ENCODE results near the gene ARHGAP15. TPM values are rescaled to one million over a fixed set of nuclear protein-coding genes. Genes with fewer than 3 reads are reported as not detected.

Gene ARHGAP15
- total RNA-seq, 2 donors from 2014 or later = 0.41 to 4.3 TPM

- no peak overlapping the region for H3K27ac ChIP-seq
- intact Hi-C loops (cut with DNase I) = no loop called here
- no peaks in the 10 kb centered on the region for H3K4me1 ChIP-seq (replicated peaks)
- H3K4me3 ChIP-seq = no peak overlapping the region
- no peaks in the 10 kb centered on the region for H3K36me3 ChIP-seq
- WGBS = 61% methylated on average over 5 of the region's 5 CpGs
- no peak for TF ChIP-seq POLR2A (IDR thresholded peaks at IDR 0.05)
- TF ChIP-seq CTCF (IDR thresholded peaks at IDR 0.05) = no peak
- TF ChIP-seq POLR2AphosphoS5 (IDR thresholded peaks at IDR 0.05) = no peak
- no peaks in the 10 kb centered on the region for H3K27me3 ChIP-seq (replicated peaks; ENCODE audit: insufficient read depth)
- no peak for DNase-seq (ENCODE audit: low spot score)
- no peaks in the 10 kb centered on the region for H3K9me3 ChIP-seq
These were observed 161.0 kb downstream of the ARHGAP15 start for GRCh38 chr2:143290221-143290620.

GRCh38 chr2:143294068-143294467 is 164.8 kb downstream of the ARHGAP15 start:
- intact Hi-C loops (cut with DNase I) = no loop called here
- no peaks in the 10 kb centered on the region for H3K27me3 ChIP-seq (replicated peaks; ENCODE audit: insufficient read depth)
- H3K27ac ChIP-seq = no peak overlapping the region
- no peaks in the 10 kb centered on the region for H3K36me3 ChIP-seq
- H3K9me3 ChIP-seq = no peaks in the 10 kb centered on the region
- 72% methylated on average over 1 of the region's 1 CpG for whole genome bisulfite sequencing
- TF ChIP-seq POLR2A (IDR thresholded peaks at IDR 0.05) (no peak), CTCF (IDR thresholded peaks at IDR 0.05) (no peak)
- DNase-seq (ENCODE audit: low spot score) = no peak
- H3K4me1 ChIP-seq (replicated peaks) = no peaks in the 10 kb centered on the region
- H3K4me3 ChIP-seq = no peak overlapping the region

GRCh38 chr2:143296089-143296488 is 166.9 kb downstream of the ARHGAP15 start:
- Histone ChIP-seq H3K27me3 (replicated peaks; ENCODE audit: insufficient read depth) (no peaks in the 10 kb centered on the region), H3K4me1 (replicated peaks) (no peaks in the 10 kb centered on the region), H3K9me3 (no peaks in the 10 kb centered on the region), H3K36me3 (no peaks in the 10 kb centered on the region), H3K27ac (no peak overlapping the region), H3K4me3 (no peak overlapping the region)
- intact Hi-C loops (cut with DNase I) = no loop called here
- TF ChIP-seq POLR2AphosphoS5 (IDR thresholded peaks at IDR 0.05) = no peak
- TF ChIP-seq CTCF (IDR thresholded peaks at IDR 0.05) = no peak
- no peak for TF ChIP-seq POLR2A (IDR thresholded peaks at IDR 0.05)
- no peak for DNase-seq (ENCODE audit: low spot score)
- WGBS = 72% methylated on average over 3 of the region's 3 CpGs

GRCh38 chr2:143297182-143297581 is 168.0 kb downstream of the ARHGAP15 start:
- no peak for TF ChIP-seq CTCF (IDR thresholded peaks at IDR 0.05)
- no peak for TF ChIP-seq POLR2AphosphoS5 (IDR thresholded peaks at IDR 0.05)
- no peak for TF ChIP-seq POLR2A (IDR thresholded peaks at IDR 0.05)
- intact Hi-C loops (cut with DNase I) = no loop called here
- no peaks in the 10 kb centered on the region for H3K27me3 ChIP-seq (replicated peaks; ENCODE audit: insufficient read depth)
- H3K9me3 ChIP-seq = no peaks in the 10 kb centered on the region
- no peaks in the 10 kb centered on the region for H3K36me3 ChIP-seq
- no peak for DNase-seq (ENCODE audit: low spot score)
- no peak overlapping the region for H3K27ac ChIP-seq
- H3K4me3 ChIP-seq = no peak overlapping the region
- no peaks in the 10 kb centered on the region for H3K4me1 ChIP-seq (replicated peaks)

GRCh38 chr2:143300536-143300935 is 171.3 kb downstream of the ARHGAP15 start:
- H3K36me3 ChIP-seq = no peaks in the 10 kb centered on the region
- no peak overlapping the region for H3K27ac ChIP-seq
- no peak overlapping the region for H3K4me3 ChIP-seq
- intact Hi-C loops (cut with DNase I) = no loop called here
- TF ChIP-seq POLR2A (IDR thresholded peaks at IDR 0.05) (no peak), POLR2AphosphoS5 (IDR thresholded peaks at IDR 0.05) (no peak), CTCF (IDR thresholded peaks at IDR 0.05) (no peak)
- no peaks in the 10 kb centered on the region for H3K9me3 ChIP-seq
- H3K27me3 ChIP-seq (replicated peaks; ENCODE audit: insufficient read depth) = no peaks in the 10 kb centered on the region
- no peak for DNase-seq (ENCODE audit: low spot score)
- no peaks in the 10 kb centered on the region for H3K4me1 ChIP-seq (replicated peaks)
